Measurements from ENCODE around the gene MTUS2. TPM values are rescaled to one million over a fixed set of nuclear protein-coding genes. Genes with fewer than 3 reads are reported as not detected.

MTUS2 gene
- total RNA-seq, 1 experiment from 2014 or later, result 0.35 TPM

DNA sequence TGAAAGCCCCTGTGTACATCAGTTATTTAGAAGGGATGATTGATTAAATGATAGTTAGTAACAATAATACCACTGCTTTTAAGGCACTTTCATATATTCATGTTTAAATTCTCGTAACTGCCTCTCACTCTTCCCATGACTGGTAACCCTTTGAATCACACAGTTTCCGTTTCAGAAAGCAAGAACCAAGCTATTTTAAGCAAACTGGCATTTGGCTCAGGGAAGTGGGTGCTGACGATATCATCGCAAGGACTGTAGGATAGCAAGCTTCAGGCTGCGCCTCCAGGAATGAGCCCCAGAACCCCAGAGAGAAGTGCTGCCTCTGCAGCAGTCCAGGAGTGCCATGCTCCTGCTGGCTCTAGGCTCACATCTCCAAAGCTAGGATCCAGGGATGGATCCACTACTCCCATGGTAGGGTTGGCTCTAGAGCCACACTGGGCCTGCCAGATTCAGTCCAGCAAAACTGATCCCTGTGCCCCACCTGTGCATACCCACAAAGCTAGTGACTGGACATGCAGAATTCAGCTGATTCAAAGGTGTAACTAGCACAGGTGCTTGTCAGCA lies 461.9 kb downstream of the MTUS2 start:
- Histone ChIP-seq H3K79me1 (ENCODE audit: insufficient read depth, low read depth, low read length, poor library complexity, severe bottlenecking) (no peaks in the 10 kb centered on the region), H3K79me2 (ENCODE audit: insufficient read depth, low read length) (no peaks in the 10 kb centered on the region), H2AK5ac (ENCODE audit: insufficient read length, low read length) (no peak overlapping the region), H3K4me1 (ENCODE audit: insufficient read depth, low read length) (no peaks in the 10 kb centered on the region), H3K27ac (ENCODE audit: insufficient read length, low read depth, low read length) (no peak overlapping the region), H4K20me1 (ENCODE audit: control insufficient read depth, insufficient read depth, insufficient read length) (no peaks in the 10 kb centered on the region), H4K5ac (ENCODE audit: insufficient read length, low read depth, low read length) (no peak overlapping the region), H3K23me2 (ENCODE audit: insufficient read length, low read depth, low read length, poor library complexity, severe bottlenecking) (no peaks in the 10 kb centered on the region), H3K27me3 (ENCODE audit: insufficient read depth, low read length) (no peaks in the 10 kb centered on the region), H3K56ac (ENCODE audit: insufficient read length, low read depth, low read length) (no peak overlapping the region), H2BK15ac (ENCODE audit: low read depth, low read length) (no peak overlapping the region), H3K9ac (ENCODE audit: extremely low read depth, insufficient read length, low read length) (no peak overlapping the region), H4K8ac (replicated peaks; ENCODE audit: insufficient read length, low read depth, low read length) (no peak overlapping the region), H3K23ac (ENCODE audit: insufficient read length, low read depth, low read length) (no peak overlapping the region), H2BK12ac (ENCODE audit: insufficient read length, low read depth, low read length) (no peak overlapping the region), H2BK120ac (ENCODE audit: low read depth, low read length, poor library complexity, severe bottlenecking) (no peak overlapping the region), H3K18ac (ENCODE audit: insufficient read length, low read depth, low read length) (no peak overlapping the region), H4K91ac (ENCODE audit: insufficient read length, low read depth, low read length) (no peak overlapping the region), H3T11ph (ENCODE audit: low read length) (no peak overlapping the region), H2BK20ac (ENCODE audit: low read depth, low read length, poor library complexity, severe bottlenecking) (no peak overlapping the region), H3K9me3 (ENCODE audit: control insufficient read depth, low read depth, low read length) (no peaks in the 10 kb centered on the region), H2AFZ (ENCODE audit: low read length) (no peak overlapping the region), H3K4ac (ENCODE audit: low read depth, low read length) (no peak overlapping the region), H3K4me2 (ENCODE audit: insufficient read depth, insufficient read length, low read length) (no peak overlapping the region), H2BK5ac (ENCODE audit: insufficient read length, low read length) (no peak overlapping the region), H3K14ac (ENCODE audit: insufficient read depth, low read length) (no peak overlapping the region)
- no peak overlapping the region for H3K4me3 Mint-ChIP-seq
- TF ChIP-seq, protein P1, sequence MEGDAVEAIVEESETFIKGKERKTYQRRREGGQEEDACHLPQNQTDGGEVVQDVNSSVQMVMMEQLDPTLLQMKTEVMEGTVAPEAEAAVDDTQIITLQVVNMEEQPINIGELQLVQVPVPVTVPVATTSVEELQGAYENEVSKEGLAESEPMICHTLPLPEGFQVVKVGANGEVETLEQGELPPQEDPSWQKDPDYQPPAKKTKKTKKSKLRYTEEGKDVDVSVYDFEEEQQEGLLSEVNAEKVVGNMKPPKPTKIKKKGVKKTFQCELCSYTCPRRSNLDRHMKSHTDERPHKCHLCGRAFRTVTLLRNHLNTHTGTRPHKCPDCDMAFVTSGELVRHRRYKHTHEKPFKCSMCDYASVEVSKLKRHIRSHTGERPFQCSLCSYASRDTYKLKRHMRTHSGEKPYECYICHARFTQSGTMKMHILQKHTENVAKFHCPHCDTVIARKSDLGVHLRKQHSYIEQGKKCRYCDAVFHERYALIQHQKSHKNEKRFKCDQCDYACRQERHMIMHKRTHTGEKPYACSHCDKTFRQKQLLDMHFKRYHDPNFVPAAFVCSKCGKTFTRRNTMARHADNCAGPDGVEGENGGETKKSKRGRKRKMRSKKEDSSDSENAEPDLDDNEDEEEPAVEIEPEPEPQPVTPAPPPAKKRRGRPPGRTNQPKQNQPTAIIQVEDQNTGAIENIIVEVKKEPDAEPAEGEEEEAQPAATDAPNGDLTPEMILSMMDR (conservative IDR thresholded peaks at IDR 0.05), result no peak
- no peak overlapping the region for H3K27ac Mint-ChIP-seq
- DNase-seq, result no peak
- peaks cover 0 to 2% (median 0%) of the 10 kb centered on the region in 3 experiments; a peak in 1 of 7 replicates for H3K36me3 Mint-ChIP-seq (ENCODE audit: insufficient read depth in 1 of 3, low read depth in 3 of 3)
- WGBS (ENCODE audit: extremely low coverage, insufficient read length, low lambda C conversion rate), result no CpG with 5 or more reads among the region's 5 CpGs
- H3K27me3 Mint-ChIP-seq (ENCODE audit: low read depth), result peaks cover 2% of the 10 kb centered on the region
- H3K9me3 Mint-ChIP-seq, result no peaks in the 10 kb centered on the region; a peak in 1 of 5 replicates
- peaks cover 4 to 18% of the 10 kb centered on the region in 2 experiments; a peak in 2 of 4 replicates for H3K4me1 Mint-ChIP-seq

Data from H9 (cell line).